WTC11 (cell line): ENCODE measurements around the gene SIAE.

ENCODE experiments used
- ATF3 ChIP-seq: sonication (generic); formaldehyde crosslinking; conservative IDR thresholded peaks from 2 replicates; pipeline ENCODE4 v1.8.1; 2022; ENCODE audit warnings: mild to moderate bottlenecking, missing genetic modification reagents
- CREB1 ChIP-seq: sonication (generic); formaldehyde crosslinking; IDR thresholded peaks from 2 replicates; pipeline ENCODE4 v1.8.0; 2023; ENCODE audit warnings: mild to moderate bottlenecking, missing genetic modification reagents
- CTCF ChIP-seq: fragments of 200-600 bp; IDR thresholded peaks from 2 replicates; pipeline ENCODE4 v1.8.0; 2022; ENCODE audit warnings: antibody characterized with exemption
- HMGXB4 ChIP-seq: sonication (generic); formaldehyde crosslinking; IDR thresholded peaks from 2 replicates; pipeline ENCODE4 v1.8.1; 2023; ENCODE audit warnings: mild to moderate bottlenecking, moderate library complexity, missing genetic modification reagents
- PRDM15 ChIP-seq: sonication (generic); formaldehyde crosslinking; IDR thresholded peaks from 2 replicates; pipeline ENCODE4 v1.8.0; 2022; ENCODE audit warnings: missing genetic modification reagents
- ZNF232 ChIP-seq: sonication (generic); formaldehyde crosslinking; IDR thresholded peaks from 2 replicates; pipeline ENCODE4 v1.8.0; 2022; ENCODE audit warnings: mild to moderate bottlenecking, missing genetic modification reagents
- ZNF425 ChIP-seq: fragments of 250-450 bp; sonication (Bioruptor Pico); conservative IDR thresholded peaks from 2 replicates; pipeline ENCODE4 v1.9.0; 2021; ENCODE audit warnings: mild to moderate bottlenecking

GRCh38 chr11:124629961-124630360 lies 43.6 kb downstream of the SIAE start:
- no peak for TF ChIP-seq CTCF
- no peak for TF ChIP-seq CREB1 (CRISPR knock-in tag)
- TF ChIP-seq ZNF425: no peak
- no peak for TF ChIP-seq HMGXB4 (CRISPR knock-in tag)
- no peak for TF ChIP-seq ZNF232 (CRISPR knock-in tag)
- TF ChIP-seq PRDM15 (CRISPR knock-in tag): no peak
- no peak for TF ChIP-seq ATF3 (CRISPR knock-in tag)
